Immature natural killer cell (primary cell): ENCODE measurements around the gene KRTAP4-11. TPM values are rescaled to one million over a fixed set of nuclear protein-coding genes. Genes with fewer than 3 reads are reported as not detected.
"Not testable (repeated sequence)": the region's sequence is repeated elsewhere in the genome, so short reads cannot be mapped to it uniquely, and the experiment has no call there.

ENCODE experiments used
- DNase-seq, 3 donors: peaks; one replicate each; pipeline ENCODE4 v3.0.0; 2022; ENCODE audit warnings: mixed read lengths in 1 of 3
- H3K27ac Mint-ChIP-seq, 6 donors: one replicate each; pipeline ENCODE4 v1.8.0; 2020; ENCODE audit warnings: mixed read lengths in 6 of 6, mild to moderate bottlenecking in 5 of 6, inconsistent platforms in 4 of 6, moderate library complexity in 3 of 6
- H3K27me3 Mint-ChIP-seq, 3 donors: one replicate each; pipeline ENCODE4 v1.8.0; 2020 to 2021; ENCODE audit warnings: low read depth in 3 of 3, mild to moderate bottlenecking in 3 of 3, mixed read lengths in 3 of 3, moderate library complexity in 3 of 3, inconsistent platforms in 1 of 3
- H3K36me3 Mint-ChIP-seq, 3 donors: one replicate each; pipeline ENCODE4 v1.8.0; 2020; ENCODE audit warnings: mixed read lengths in 3 of 3, inconsistent platforms in 2 of 3, mild to moderate bottlenecking in 2 of 3
- H3K4me1 Mint-ChIP-seq, 2 donors: one replicate each; pipeline ENCODE4 v1.8.0; 2020; ENCODE audit warnings: inconsistent platforms in 2 of 2, mild to moderate bottlenecking in 2 of 2, mixed read lengths in 2 of 2, moderate library complexity in 1 of 2
- H3K4me3 Mint-ChIP-seq, 5 donors: one replicate each; pipeline ENCODE4 v1.8.0; 2020; ENCODE audit warnings: mild to moderate bottlenecking in 5 of 5, mixed read lengths in 5 of 5, inconsistent platforms in 3 of 5, moderate library complexity in 3 of 5
- H3K9me3 Mint-ChIP-seq, 6 donors: one replicate each; pipeline ENCODE4 v1.8.0; 2020; ENCODE audit warnings: mild to moderate bottlenecking in 6 of 6, mixed read lengths in 6 of 6, inconsistent platforms in 4 of 6, moderate library complexity in 3 of 6
- polyA plus RNA-seq, 3 donors: library from polyadenylated mRNA; unstranded; fragments of 300-500 nt; fragmentation: Illumina TruSeq; gene quantifications; one replicate each; pipeline ENCODE4 v1.2.3, GENCODE V29; 2021

KRTAP4-11 gene
- polyA plus RNA-seq, 3 donors from 2014 or later = not detected

DNA sequence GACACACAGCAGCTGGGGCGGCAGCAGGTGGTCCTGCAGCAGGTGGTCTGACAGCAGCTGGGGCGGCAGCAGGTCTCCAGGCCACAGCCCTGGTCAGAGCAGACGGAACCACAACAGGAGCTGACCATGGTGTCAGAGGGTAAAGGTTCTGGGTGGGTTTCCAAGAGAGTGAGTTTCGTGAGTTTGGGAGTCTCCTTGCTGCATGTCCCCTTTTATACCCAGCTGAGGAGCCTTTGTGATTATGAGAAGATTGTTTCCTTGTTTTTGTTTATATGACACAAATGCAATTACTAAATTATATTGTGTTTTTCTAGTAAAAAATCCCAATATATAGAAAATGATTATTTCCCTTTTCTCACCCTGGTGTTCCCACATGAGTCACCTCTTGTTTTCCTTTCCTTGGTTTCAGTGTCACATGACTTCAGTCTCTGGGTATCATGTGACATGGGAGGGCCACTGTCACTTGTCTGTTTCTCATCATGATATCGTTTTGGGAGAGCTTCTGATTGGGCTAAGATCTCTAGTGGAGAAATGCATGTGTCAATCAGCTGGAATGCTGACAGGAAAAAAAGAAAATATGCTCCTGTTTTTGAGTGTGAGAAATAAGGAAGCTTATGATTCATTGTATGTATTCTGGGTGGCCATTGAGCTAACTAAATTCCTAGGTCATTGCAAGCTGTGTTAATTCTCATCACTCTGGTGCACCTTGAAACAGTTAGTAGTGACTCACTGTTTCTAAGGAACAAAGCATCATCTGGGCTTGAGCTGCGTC, 22.4 kb upstream of the KRTAP4-11 start, which contains the start of gene KRTAP4-6:
Gene KRTAP4-6, minus strand, starts transcription at position 185 of the 772 bp plus-strand sequence. Its CDS starts 57 bp downstream, at position 128.
- H3K27me3 Mint-ChIP-seq = peaks cover 1 to 19% (median 2%) of the 10 kb centered on the region in 3 donors
- peaks cover 0 to 11% (median 10%) of the 10 kb centered on the region in 3 donors for H3K36me3 Mint-ChIP-seq
- H3K9me3 Mint-ChIP-seq = peaks cover 6 to 27% (median 13%) of the 10 kb centered on the region in 6 donors
- H3K4me1 Mint-ChIP-seq = no peaks in the 10 kb centered on the region
- no peak for DNase-seq
- H3K27ac Mint-ChIP-seq = no peak within 1 kb of the TSS
- H3K4me3 Mint-ChIP-seq = no peak within 1 kb of the TSS

DNA sequence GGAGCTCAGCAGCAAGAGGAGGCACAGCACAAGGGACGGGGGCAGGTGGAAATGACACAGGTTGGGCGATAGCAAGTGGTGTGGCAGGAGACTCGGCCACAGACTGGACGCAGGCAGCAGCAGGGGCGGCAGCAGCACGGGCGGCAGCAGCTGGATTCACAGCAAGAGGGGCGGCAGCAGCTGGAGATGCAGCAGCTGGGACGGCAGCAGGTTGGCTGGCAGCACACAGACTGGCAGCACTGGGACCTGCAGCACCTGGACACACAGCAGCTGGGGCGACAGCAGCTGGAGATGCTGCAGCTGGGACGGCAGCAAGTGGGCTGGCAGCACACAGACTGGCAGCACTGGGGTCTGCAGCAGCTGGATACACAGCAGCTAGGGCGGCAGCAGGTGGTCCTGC, 21.7 kb upstream of the KRTAP4-11 start:
- H3K9me3 Mint-ChIP-seq = peaks cover 6 to 27% (median 12%) of the 10 kb centered on the region in 6 donors
- not testable (repeated sequence) for DNase-seq, H3K4me1 Mint-ChIP-seq, H3K27ac Mint-ChIP-seq, H3K4me3 Mint-ChIP-seq
- peaks cover 0 to 11% (median 10%) of the 10 kb centered on the region in 3 donors for H3K36me3 Mint-ChIP-seq
- H3K27me3 Mint-ChIP-seq = peaks cover 1 to 19% (median 2%) of the 10 kb centered on the region in 3 donors

DNA sequence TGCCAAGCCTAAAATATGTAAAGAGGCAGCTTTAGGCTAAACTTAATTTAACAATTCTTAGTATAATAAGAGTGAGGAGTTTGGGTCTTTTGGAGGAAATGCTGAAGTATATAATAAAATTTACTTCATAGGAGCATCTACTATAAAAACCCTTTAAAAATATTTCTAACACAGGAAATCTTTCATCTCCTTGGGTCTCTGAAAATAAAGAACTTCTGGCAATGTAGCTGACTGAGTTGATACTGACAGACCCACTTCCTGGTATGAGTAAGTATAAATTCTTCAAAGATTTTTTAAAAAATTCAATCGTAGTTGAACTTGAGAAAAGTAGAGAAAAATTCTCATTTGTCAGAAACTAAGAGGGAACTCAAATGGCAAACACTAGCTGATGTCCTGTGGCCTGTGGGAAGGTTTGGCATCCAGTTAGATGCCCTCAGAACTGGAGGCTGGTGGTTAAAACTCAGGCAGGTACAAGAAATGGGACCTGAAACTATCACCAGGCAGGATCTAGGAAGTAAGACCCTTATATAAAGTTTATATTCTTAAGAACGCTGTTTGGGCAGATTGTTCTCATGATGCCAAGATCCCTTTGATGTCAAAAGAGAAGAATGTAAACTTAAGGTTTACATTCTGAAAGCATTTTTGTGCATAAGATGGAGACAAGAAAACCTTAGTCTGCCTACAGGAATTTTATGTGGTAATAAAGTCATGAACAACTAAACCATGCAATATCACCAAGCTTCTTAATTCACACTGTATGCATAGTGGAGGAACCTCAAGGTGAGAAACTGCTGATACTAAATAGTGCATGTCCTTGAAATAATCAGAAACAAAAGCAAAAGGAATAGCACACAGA, 15.9 kb upstream of the KRTAP4-11 start:
- H3K27me3 Mint-ChIP-seq = peaks cover 1 to 12% (median 2%) of the 10 kb centered on the region in 3 donors
- H3K4me3 Mint-ChIP-seq = no peak overlapping the region
- H3K4me1 Mint-ChIP-seq = peaks cover 0 to 7% of the 10 kb centered on the region in 2 donors
- DNase-seq = no peak
- H3K27ac Mint-ChIP-seq = no peak overlapping the region
- no peaks in the 10 kb centered on the region for H3K36me3 Mint-ChIP-seq
- no peaks in the 10 kb centered on the region for H3K9me3 Mint-ChIP-seq

DNA sequence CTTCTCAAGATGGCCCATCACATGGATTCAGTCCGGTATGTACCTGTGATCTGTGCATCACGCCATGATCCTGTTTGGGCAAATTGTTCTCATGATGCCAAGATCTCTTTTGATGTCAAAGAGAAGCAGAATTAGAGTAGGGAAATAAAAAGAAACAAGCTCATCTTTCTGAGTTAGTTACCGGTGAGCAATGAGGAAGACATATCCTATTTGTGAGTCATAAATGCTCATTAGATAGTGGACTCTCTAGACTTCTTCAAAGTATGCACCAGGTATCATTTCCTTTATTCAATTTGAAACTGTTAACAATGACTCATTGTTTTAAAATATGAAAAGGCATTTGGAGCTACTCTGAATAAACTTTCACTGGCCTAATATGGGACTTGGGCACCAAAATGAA, 13.8 kb upstream of the KRTAP4-11 start:
- DNase-seq = no peak
- no peak overlapping the region for H3K27ac Mint-ChIP-seq
- H3K4me3 Mint-ChIP-seq = no peak overlapping the region
- H3K9me3 Mint-ChIP-seq = no peaks in the 10 kb centered on the region
- no peaks in the 10 kb centered on the region for H3K36me3 Mint-ChIP-seq
- H3K27me3 Mint-ChIP-seq = peaks cover 1% of the 10 kb centered on the region in 3 donors
- peaks cover 0 to 7% of the 10 kb centered on the region in 2 donors for H3K4me1 Mint-ChIP-seq

DNA sequence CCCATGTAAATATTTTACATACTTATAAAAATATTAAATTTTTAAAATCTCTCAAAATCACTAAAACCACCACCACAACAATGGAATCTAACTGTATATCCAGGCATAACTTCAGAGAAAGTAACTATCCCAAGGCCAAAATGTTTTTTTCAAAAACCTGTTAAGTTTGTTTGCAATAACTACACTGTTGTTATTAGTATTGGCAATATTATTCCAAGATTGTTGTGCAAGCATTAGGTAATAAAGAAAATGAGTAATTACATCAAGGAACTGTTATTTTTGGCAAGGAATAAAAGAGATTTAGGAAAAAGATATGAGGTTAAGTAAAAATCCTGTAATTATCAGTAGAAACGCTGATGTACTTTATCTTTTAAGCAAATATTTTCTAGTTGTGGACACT, 9.2 kb upstream of the KRTAP4-11 start:
- Mint-ChIP-seq H3K4me3 (no peak overlapping the region), H3K4me1 (peaks cover 1 to 31% of the 10 kb centered on the region in 2 donors), H3K9me3 (no peaks in the 10 kb centered on the region)

DNA sequence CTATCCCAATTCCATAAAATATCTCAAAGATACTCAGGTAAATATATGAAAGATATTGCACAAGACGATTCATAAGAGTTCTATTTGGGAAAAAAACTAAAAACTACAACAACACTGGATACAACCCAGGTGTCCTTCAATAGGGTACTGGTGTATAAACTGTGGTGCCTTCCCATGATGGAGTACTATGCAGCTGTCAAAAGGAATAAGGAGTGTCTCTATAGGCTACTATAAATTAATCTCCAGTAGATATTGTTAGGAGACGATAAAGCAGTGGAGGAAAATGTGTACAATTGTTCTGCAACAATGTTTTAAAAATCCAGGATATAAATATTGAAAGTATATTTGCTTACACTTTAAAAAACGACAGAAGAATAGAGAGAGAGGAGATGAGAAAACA, 8.2 kb upstream of the KRTAP4-11 start:
- no peak for DNase-seq
- Mint-ChIP-seq H3K4me3 (no peak overlapping the region), H3K27me3 (peaks cover 4 to 17% (median 10%) of the 10 kb centered on the region in 3 donors), H3K27ac (no peak overlapping the region), H3K36me3 (no peaks in the 10 kb centered on the region), H3K9me3 (no peaks in the 10 kb centered on the region), H3K4me1 (peaks cover 1 to 31% of the 10 kb centered on the region in 2 donors)

More for the DNA sequence above, 9.2 kb upstream of the KRTAP4-11 start:
- Mint-ChIP-seq H3K27me3 (peaks cover 4 to 17% (median 10%) of the 10 kb centered on the region in 3 donors), H3K27ac (no peak overlapping the region), H3K36me3 (no peaks in the 10 kb centered on the region)
- DNase-seq = no peak

DNA sequence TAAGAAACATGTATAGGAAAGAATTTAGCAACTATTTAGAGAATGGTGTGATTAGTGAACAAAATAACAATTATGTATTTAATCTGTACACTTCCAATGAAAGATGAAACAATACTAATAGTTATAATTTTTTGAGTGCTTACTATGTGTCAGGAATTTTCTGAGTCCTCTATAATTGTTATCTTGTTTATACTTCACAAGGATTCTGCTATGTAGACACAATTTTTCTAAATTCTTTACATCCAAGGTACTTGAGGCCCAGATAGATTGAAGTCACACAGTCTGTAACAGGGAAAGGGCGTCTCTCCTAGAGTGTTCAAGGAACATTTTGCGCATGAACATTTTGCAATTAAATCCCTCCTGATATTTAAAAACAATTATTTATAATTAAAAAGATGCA, 6.9 kb upstream of the KRTAP4-11 start:
- Mint-ChIP-seq H3K4me3 (no peak overlapping the region), H3K4me1 (peaks cover 7 to 38% of the 10 kb centered on the region in 2 donors), H3K27me3 (peaks cover 4 to 21% (median 12%) of the 10 kb centered on the region in 3 donors), H3K36me3 (no peaks in the 10 kb centered on the region), H3K27ac (no peak overlapping the region), H3K9me3 (no peaks in the 10 kb centered on the region)
- no peak for DNase-seq

DNA sequence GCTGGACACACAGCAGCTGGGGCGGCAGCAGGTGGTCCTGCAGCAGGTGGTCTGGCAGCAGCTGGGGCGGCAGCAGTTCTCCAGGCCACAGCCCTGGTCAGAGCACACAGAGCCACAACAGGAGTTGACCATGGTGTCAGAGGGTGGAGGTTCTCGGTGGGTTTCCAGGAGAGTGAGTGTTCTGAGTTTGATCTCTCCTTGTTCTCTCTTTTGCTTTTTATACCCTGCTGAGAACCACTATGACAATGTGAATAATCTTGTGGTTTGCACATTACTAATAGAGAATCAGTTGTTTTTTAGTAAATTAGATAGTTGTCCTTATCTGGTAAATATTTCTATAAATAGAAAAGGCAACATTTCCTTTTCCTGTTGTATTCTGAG, 5.8 kb upstream of the KRTAP4-11 start, which contains the start of gene KRTAP4-12:
Gene KRTAP4-12, minus strand, starts transcription at position 192 of the 381 bp plus-strand sequence. Its CDS starts 60 bp downstream, at position 132.
- Mint-ChIP-seq H3K4me1 (peaks cover 7 to 43% of the 10 kb centered on the region in 2 donors), H3K4me3 (peak within 1 kb of the TSS in 1 of 5 donors; percentile 7), H3K27me3 (peaks cover 8 to 22% (median 12%) of the 10 kb centered on the region in 3 donors)
- H3K27ac Mint-ChIP-seq, H3K9me3 Mint-ChIP-seq, DNase-seq, H3K36me3 Mint-ChIP-seq: not testable (repeated sequence)

DNA sequence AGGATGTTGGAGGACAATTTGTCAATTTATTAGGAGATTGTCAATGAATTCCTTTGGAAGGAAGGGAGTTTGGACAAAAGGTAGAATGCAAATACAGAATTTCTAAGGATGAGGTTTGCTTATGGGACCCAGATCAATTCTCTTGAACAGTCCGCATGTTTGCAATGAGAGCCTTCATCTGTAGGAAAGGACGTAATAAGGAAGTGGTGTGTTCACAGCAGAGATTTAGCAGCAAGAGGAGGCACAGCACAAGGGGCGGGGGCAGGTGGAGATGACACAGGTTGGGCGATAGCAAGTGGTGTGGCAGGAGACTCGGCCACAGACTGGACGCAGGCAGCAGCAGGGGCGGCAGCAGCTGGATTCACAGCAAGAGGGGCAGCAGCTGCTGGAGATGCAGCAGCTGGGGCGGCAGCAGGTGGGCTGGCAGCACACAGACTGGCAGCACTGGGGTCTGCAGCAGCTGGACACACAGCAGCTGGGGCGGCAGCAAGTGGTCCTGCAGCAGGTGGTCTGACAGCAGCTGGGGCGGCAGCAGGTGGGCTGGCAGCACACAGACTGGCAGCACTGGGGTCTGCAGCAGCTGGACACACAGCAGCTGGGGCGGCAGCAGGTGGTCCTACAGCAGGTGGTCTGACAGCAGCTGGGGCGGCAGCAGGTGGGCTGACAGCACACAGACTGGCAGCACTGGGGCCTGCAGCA, 5.3 kb upstream of the KRTAP4-11 start:
- not testable (repeated sequence) for H3K27ac Mint-ChIP-seq, H3K36me3 Mint-ChIP-seq, H3K9me3 Mint-ChIP-seq, DNase-seq
- H3K4me3 Mint-ChIP-seq = peak overlapping the region in 1 of 5 donors; percentile 7
- H3K4me1 Mint-ChIP-seq = peaks cover 7 to 43% of the 10 kb centered on the region in 2 donors
- H3K27me3 Mint-ChIP-seq = peaks cover 8 to 22% (median 12%) of the 10 kb centered on the region in 3 donors

DNA sequence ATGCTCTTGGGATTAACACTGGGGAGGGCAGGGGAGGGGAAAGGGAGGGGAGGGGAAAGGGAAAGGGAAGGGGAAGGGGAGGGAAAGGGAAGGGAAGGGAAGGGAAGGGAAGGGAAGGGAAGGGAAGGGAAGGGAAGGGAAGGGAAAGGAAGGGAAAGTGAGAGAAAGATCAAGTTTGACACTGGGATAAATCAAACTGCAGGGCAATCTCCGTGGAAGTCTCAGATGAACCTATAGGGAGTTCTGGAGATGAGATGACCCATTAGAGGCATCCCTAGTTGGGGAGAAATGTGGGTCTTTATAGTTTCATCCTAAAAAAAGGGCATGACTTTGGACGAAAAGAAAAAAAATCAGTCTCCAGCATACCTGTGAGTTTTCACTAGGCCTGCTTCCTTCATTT, 3.6 kb upstream of the KRTAP4-11 start:
- Mint-ChIP-seq H3K4me3 (no peak overlapping the region), H3K27me3 (peaks cover 10 to 32% (median 12%) of the 10 kb centered on the region in 3 donors), H3K9me3 (peaks cover 0 to 2% (median 0%) of the 10 kb centered on the region in 6 donors), H3K27ac (no peak overlapping the region), H3K36me3 (peaks cover 0 to 3% (median 0%) of the 10 kb centered on the region in 3 donors), H3K4me1 (peaks cover 7 to 43% of the 10 kb centered on the region in 2 donors)
- DNase-seq = no peak

DNA sequence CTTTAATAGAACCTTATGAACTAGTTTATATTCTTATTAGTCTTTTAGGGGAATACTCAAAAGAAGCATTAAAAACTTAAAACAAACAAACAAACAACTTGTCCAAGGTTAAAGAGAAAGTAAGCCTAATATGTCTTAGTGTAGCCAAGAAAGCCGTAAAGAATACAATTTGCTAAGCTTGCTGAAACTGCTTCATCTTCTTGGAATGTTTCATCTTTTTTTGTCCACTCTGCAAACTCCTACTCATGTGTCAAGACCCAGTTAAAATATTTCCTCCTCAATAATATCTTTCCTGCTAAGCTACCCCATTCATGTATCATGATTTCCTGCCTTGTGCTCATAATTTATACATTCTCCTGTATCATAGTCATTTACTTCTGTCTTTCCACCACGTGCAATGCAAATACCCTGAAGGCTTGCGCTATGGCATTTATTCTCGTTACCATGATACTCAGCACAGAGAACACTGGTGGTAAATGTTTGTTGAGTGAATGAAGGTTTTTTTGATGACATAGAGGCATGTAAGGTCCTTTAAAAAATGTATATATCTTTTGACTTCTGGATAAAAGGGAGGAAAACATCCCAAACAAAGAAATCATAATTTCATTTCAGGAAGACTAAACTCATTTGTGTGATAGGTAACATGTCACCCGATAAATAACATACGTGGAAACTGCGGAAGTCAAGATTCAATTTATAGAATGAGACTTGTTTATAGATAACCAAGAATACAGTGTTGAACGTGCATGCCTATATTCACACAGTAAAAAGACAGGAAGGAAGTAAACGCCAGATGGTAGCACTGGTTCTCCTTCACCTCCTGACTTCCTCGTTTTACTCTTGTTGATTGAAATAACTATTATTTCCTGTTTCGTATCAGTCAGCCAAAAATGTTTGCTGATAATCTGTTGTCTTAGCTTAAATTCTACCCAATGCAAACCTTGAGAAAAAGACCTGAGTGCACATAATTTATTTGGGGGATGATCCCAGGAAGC, 1.8 kb upstream of the KRTAP4-11 start:
- peaks cover 7 to 28% of the 10 kb centered on the region in 2 donors for H3K4me1 Mint-ChIP-seq
- H3K27ac Mint-ChIP-seq, H3K9me3 Mint-ChIP-seq, DNase-seq, H3K36me3 Mint-ChIP-seq: not testable (repeated sequence)
- peak overlapping the region in 2 of 5 donors; percentile 2 to 4 for H3K4me3 Mint-ChIP-seq
- peaks cover 8 to 31% (median 12%) of the 10 kb centered on the region in 3 donors for H3K27me3 Mint-ChIP-seq

DNA sequence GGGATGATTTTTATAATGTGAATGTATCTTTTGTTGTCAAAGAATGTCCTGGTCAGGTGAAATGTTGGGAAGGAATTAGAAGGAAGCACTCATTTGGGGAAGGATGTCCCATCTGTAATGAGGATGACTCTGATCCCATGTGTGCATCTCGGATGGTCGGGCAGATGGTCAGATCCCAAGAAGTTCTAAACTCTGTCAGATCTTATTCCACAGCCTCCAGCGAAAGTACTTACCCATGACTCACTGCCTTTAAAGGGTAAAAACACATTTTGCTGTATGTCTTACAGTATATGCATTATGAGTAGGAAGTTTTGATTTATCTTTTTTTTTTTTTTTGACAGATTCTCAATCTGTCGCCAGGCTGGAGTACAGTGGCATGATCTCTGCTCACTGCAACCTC, 548 bp upstream of the KRTAP4-11 start:
- Mint-ChIP-seq H3K27me3 (peaks cover 3 to 26% (median 12%) of the 10 kb centered on the region in 3 donors), H3K9me3 (peaks cover 0 to 2% (median 0%) of the 10 kb centered on the region in 6 donors), H3K4me1 (peaks cover 7 to 20% of the 10 kb centered on the region in 2 donors), H3K27ac (no peak overlapping the region), H3K36me3 (peaks cover 0 to 3% (median 0%) of the 10 kb centered on the region in 3 donors), H3K4me3 (no peak overlapping the region)
- DNase-seq = no peak
